HG02571 (cell line): Measurements from ENCODE around the gene PTPN4.
"Not testable (repeated sequence)": the region's sequence is repeated elsewhere in the genome, so short reads cannot be mapped to it uniquely, and the experiment has no call there.

Experiments
- ATAC-seq: cut with Tn5 transposase; IDR thresholded peaks from one replicate; pipeline ENCODE4 v1.9.1; 2021; ENCODE audit warnings: mild to moderate bottlenecking, moderate library complexity; ENCODE audit not compliant: unreplicated experiment

PTPN4 gene

DNA sequence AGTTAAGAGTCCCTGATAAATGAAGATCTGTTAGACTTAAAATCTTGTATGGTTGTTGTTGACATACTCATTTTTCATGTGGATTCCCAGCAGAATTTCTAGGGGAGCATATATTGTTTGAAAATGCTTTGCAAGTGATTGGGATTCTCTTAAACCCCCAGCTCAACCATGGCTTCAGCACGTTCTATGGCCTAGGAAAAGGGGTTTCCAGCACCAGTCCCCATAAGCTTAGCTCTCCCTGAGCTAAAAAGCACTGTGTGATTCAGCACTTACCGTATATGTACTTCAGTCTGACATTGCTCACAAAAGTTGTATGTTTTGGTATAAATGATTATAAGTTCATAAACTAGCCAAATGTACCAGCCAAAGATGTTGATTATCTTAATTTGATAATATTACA is 173.1 kb downstream of the PTPN4 start:
- no peak for ATAC-seq

DNA sequence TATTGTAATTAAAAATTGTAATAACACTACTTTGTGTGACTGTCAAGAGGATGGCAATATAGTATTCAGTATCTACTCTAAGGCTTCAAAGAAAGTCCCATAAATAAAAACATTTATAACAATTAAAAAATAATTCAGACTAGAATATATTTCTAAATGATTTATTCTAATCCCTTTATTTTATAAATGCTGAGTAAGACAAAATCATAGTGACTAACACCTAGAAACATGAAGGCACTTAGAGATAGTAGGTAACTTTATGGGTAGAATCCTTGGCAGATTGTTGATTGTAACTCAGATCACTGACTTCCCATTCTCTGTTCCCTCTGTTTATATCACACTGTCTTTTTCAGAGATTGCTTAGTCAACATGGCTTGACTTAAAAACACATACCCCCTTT is 174.6 kb downstream of the PTPN4 start:
- no peak for ATAC-seq

DNA sequence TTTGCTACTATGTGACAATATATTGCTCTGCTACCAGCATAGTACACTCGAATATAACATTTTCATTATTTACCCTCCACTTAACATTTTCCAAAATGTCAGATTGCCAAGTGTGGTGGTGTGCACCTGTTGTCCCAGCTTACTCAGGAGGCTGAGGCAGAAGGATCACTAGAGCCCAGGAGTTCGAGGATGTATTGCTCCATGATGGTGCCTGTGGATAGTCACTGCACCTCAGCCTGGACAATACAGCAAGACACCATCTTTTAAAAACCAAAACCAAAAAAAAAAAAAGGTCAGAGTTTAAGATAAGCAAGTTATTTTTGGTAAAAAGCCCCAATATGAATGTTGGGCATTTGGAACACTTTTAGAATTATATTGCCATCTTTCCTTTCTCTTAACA is 178.0 kb downstream of the PTPN4 start:
- no peak for ATAC-seq

DNA sequence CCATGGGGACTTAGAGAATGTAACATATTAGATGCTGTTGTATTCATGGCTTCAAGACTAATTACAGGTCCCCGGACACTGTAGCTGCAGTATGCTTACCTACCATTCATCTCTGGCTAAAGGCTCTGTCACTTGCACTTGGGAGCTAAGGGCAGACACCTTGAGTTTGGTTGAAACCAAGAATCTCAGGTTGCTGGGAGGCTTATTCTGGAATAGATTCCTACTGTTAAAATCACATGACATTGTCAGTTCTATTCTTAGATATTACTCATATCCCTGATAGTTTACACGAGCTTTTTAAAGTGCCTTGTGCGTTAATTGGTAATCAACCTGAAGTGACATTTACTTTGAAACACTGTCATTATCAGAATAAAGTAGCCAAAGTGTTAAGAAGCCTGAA is 180.2 kb downstream of the PTPN4 start:
- no peak for ATAC-seq

DNA sequence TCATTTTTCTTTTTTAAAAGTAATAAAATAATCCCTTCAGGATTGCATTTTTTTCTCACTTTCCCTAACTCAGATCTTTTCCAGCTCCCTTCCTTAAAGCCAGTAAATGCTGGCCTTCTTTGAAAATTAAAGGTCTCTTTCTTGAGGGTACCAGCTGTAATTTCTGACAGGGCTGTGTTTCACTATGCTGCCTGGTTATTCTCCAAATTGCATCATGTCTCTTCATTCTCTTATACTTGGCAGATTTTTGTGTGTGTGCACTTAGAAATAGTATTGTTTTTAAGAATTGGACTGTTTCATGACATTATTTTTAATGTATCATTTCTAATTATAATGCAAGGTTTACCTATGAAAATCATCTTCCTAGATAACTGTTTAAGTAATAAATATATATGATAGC is 181.1 kb downstream of the PTPN4 start:
- no peak for ATAC-seq

DNA sequence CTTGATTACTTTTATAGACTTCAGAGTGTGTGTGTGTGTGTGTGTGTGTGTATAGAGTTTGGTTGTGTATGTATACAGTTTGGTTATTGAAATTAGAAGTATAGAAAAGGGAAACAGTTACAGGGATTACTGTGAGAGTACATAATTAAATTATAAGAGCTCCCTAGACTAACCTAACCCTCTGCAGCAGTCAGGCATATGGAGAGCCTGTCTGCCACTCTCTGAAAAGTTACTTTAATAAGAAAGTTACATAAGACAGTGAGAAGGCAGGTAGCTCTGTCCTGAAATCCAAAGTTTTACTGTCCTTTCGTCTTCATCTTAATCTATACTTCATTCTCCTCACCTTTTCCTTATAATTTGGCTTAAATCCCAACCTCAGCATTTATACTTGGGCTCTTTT is 181.7 kb downstream of the PTPN4 start:
- no peak for ATAC-seq

DNA sequence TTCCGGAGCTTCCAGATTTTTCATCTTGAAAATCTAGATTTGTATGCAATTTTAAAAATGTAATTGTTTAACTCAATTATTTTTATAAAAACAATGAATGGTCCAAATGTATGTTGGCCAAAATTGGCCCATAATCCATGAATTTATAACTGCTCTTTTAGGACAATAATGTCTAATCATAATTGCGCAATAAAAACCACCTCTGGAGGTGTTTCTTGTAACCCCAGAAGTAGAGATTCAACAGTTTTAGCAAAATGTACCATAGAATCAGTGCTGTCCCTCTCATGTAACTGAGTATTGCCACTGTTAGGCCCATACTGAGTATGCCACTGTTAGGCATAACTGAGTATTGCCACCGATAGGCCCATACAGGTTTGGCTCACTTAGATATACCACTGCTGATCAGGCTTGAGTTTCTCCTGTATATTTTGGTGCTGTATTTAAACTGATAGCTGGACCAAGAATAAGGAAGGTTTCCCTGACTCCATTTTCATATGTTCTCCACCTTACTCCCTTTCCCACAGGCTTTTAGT is 182.3 kb downstream of the PTPN4 start:
- ATAC-seq, result no peak

DNA sequence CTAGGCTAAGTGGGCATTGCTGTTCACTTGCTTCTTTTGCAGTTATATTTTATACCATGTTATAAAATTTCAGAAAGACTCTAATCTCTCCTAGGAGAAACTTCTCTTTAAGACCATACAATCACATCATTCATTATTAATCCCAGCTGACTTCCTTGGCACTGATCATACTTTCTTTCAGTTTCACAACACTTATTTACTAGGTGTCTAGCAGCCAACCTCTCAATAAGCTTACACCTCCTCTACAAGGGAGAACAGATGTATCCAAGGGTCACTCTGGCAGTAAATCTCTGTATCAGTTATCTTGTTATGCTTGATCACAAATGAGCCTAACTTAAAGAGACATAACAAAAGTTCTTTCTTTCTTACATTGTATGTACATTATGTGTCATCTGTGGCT is 183.3 kb downstream of the PTPN4 start:
- no peak for ATAC-seq

DNA sequence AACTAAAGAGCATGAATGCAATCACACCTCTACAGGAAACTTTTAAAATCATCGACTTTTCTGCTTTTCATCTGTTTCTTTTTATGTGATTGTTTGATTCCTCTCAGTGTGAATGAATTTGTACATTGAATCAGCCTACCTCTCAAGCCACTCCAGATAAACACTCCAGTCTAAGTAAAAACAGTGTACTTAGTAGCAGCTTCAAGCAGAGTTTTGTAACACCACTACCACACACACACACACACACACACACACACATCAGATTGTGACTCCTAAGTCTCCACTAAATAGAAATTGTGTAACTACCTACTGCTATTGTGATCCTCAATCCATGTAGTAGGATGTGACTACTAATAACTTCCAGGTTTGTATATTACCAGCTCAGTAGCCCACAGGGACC is 187.8 kb downstream of the PTPN4 start:
- ATAC-seq, result no peak

DNA sequence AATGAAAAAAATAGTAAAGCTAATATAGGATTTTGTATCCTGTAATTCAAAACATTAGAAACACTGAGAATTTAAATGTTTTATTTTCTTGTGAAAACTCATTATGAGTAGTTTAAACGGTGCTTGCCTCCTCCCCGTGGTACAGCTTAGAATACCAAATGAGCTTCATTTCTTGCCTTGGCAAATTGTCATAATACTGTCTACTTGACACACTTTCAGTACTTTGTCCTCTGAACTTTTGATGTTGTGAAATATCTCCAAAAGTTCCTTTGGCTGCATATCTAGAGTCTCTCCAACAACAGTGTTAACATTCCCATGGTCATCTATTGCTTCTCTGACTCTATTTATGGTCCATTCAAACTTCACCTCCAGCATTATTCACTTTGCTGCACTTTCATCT is 191.2 kb downstream of the PTPN4 start:
- no peak for ATAC-seq

DNA sequence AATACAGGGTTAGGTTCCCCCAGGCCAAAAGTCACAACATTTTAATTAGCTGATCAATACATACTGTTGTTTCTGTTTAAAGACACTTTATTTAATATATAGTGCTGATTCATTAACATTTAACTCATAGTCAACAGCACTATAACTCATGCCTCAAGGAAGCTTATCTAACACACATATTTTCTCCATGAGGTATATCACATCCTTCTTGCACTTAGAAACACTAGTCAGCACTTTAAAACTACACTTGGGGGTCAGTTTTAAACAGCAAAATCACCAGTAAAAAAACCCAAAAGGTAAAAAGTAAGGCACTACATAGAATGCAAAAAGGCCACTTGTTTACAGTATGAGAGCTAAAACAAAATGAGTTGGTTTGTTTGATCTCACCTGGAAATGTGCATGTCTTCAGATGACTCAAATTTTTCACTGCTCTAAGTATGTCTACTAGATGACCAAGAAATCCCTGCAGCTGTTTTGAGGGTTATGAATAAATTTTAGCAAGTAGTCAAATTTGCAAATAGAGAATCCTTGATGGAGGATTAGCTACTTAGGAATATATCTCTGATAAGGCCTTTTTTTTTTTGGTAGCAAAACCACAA is 199.0 kb downstream of the PTPN4 start:
- ATAC-seq, result no peak

DNA sequence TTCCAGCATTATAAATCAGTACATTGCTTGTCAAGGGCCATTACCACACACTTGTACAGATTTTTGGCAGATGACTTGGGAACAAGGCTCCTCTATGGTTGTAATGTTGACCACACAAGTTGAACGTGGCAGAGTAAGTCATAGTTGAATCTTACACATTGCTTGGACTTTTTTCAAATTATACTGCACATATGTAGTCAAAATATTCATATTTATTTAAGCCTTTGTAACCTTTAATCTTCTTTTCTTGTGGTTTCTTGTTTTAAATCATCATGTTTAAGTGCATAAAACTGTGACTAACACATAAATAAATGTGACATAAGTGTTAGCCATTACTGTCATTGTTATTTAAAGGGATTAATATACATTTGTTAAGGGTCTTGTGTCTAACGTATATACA is 201.1 kb downstream of the PTPN4 start:
- ATAC-seq, result no peak

DNA sequence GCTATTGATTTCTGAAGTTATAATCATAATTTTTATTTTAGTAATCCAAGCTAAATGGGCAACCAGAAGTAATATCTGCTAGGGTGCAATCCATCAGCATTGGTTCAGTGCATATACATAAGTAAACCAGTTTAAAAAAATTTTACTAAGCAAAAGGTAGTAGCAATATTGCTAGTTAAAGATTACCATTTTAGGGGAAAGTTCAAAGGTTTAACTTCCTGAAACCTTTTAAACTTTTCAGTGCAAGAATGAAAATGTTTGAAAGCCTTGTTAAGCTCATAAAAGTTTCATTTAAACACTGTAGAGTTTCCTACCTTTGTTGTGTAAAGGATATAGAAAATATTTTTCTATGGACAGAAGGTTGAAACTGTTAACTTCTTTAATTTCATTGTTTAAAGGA is 222.2 kb downstream of the PTPN4 start:
- ATAC-seq, result no peak

DNA sequence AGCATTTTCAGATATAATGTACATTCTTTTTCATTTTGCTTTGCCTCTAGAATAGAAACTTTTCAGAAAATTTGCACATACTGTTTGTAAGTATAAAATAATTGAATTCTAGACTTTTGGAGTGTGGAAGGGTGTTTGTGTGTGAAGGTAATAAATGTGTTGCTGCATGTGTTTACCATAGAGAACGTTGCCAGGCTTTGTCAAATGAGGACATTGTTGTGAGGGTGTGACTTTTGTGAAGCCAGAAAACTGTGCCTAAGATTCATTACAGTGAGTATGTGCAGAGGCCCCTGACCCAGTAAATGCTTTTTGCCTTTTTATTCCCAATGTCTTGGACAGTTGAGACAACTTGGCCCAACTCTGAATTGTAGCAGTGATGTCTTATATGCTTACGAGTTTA is 222.8 kb downstream of the PTPN4 start:
- no peak for ATAC-seq

DNA sequence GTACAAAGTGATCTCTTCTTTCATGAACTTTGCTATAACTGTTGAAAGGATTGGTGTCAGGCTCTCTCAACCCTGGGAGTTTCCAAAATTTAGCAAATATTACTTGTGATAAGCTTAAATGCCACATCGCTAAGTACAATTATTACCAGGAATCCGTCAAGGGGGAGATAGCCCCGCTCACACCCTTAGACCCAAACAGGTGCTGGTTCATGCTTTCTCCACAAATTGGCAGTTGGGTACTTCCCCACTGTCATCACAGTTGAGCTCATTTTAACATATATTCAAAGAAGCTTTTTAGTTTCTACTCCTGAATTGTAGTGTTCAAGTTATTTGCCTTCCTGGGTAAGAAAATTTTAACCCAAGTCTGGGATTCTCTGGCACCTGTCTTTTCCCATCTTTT is 223.4 kb downstream of the PTPN4 start:
- ATAC-seq, result no peak

DNA sequence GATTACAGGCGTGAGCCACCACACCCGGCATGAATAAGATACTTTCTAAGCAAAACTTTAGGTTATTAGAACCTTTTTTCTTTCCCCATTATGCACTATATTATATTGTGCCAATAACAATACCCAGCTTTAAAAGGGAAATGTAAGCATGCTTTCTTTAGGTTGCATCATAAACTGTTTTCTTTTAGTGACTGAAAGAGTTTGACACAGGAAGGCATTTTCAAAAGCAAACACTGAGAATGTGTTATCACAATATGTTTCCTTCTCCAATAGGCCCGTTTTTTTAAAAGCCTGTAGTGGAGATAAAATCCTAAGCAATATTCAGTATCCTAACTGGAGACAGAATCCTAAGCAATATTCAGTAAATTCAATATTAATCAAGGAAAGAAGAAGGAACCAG is 236.4 kb downstream of the PTPN4 start:
- ATAC-seq, result no peak

DNA sequence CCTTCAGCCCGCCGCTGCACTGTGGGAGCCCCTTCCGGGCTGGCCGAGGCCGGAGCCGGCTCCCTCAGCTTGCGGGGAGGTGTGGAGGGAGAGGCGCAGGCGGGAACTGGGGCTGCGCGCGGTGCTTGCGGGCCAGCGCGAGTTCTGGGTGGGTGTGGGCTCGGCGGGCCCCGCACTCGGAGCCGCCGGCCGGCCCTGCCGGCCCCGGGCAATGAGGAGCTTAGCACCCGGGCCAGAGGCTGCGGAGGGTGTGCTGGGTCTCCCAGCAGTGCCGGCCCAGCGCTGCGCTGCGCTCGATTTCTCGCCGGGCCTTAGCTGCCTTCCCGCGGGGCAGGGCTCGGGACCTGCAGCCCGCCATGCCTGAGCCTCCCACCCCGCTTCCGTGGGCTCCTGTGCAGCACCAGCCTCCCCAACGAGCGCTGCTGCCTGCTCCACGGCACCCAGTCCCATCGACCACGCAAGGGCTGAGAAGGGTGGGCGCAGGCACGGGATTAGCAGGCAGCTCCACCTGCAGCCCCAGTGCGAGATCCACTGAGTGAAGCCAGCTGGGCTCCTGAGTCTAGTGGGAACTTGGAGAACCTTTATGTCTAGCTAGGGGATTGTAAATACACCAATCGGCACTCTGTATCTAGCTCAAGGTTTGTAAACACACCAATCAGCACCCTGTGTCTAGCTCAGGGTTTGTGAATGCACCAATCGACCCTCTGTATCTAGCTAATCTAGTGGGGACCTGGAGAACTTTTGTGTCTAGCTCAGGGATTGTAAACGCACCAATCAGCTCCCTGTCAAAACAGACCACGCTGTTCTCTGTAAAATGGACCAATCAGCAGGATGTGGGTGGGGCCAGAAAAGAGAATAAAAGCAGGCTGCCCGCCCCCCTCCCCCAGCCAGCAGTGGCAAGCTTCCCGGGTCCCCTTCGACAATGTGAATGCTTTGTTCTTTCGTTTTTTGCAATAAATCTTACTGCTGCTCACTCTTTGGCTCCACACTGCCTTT is 237.5 kb downstream of the PTPN4 start:
- not testable (repeated sequence) for ATAC-seq

DNA sequence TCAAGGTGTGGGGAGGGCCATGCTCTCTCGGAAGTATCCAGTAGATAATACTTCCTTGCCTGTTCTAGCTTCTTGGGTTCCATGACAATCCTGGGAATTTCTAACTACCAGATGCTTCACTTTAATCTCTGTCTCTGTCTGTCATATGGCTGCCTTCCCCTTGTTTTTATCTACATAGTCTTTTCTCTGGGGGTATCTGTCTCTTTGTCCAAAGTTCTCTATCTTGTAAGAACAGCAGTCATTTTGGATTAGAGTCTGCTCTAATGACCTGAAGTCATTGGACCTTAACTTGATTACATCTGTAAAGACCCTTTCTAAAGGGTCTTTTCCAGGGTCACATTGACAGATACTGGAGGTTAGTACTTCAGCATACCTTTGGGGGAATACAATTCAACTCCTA is 241.7 kb downstream of the PTPN4 start:
- no peak for ATAC-seq

DNA sequence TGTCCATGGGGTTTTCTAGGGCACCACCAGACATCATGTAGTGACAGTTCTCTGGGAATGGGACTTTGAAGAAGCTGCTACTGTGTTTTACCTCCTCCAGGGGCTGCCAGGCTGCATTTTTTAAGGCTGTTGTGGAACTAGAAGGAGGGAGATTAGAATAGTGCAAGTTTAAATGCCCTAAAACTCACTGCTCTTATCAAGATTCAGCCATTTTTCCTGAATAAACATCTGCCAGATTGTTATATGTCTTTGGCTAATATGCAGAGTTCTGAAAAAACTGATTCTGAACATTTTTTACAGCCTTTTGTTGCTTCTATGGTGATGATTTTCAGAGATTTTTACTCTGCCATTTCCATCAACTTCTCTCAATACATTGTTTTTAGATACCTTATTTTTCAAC is 244.5 kb downstream of the PTPN4 start:
- ATAC-seq, result no peak

DNA sequence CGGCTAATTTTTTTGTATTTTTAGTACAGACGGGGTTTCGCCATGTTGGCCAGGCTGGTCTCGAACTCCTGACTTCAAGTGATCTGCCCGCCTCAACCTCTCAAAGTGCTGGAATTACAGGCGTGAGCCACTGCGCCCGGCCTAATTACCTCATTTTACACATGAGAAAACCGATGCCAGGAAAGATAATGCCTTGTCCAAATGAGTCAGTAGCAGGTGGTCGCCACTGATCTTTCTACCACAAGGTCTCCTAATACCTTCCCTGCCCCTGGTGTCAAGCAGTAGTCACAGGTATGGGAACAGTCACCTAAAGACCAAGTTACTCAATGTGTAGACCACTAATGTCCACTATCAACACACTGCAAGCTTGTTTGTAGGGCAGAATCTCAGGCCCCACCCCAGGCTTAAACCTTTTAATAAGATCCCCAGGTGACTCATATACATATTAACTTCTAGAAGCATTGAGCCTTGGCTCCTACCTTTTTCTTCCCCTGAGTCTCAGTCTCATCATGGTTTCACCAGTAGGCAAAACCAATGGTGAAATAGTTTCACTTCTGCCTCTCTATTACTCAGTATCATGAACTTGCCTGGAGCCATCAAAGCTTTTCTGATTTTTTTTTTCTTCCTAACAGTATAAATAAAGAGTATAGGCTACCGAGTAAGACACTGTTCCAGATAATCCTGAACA is 246.3 kb downstream of the PTPN4 start:
- ATAC-seq, result no peak

DNA sequence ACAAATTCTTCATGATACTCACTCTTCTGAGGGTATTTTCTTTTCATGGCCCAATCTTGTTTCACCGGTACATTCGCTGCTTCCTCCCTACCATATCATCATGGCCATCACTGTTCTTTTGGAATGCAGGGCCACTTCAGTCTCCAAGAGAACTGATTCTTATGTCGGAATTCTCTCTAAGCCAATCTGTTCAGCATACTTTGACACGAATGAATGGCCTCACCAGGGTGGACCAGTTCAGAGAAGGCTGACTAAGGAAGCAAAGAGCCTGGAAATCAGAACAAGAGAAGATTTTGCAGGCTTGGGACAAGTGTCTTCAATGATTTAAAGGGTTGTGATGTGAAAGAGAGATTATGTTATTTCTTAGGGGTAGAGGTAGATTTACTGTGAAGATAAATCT is 248.1 kb downstream of the PTPN4 start:
- no peak for ATAC-seq

DNA sequence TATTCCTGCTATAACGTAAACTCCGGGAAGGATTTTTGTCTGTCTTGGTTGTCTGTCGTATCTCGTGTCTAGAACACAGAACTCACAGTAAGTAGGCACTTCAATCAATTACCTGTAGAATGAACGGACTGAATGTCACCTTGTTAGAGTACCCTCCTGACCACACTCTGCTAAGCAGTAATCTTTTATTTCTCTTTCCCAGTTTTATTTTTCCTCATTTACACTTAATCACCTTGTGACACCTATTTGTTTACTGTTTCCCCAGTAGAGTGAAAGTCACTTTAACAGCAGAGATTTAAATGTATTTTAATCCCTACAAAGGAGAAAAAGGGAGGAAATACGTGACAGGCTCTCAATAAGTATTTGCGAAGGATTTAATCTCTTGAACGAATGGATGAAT is 252.6 kb downstream of the PTPN4 start:
- ATAC-seq, result no peak
